Loucy (cell line): ENCODE results near the gene APOBEC4.

Source experiments
- H2AFZ ChIP-seq: fragments of 200-600 bp; sonication (generic); 2 replicates; pipeline ENCODE4 v1.6.0; 2016; ENCODE audit warnings: antibody characterized with exemption, mild to moderate bottlenecking, low read length, moderate library complexity
- H3F3A ChIP-seq: fragments of 200-600 bp; 2 replicates; pipeline ENCODE4 v1.6.0; 2016; ENCODE audit warnings: antibody characterized with exemption, low read depth, mild to moderate bottlenecking
- H3K27me3 ChIP-seq: fragments of 200-600 bp; sonication (generic); 2 replicates; pipeline ENCODE4 v1.6.1; 2014; ENCODE audit warnings: low read length, mild to moderate bottlenecking; ENCODE audit not compliant: insufficient read depth, poor library complexity, severe bottlenecking
- H3K36me3 ChIP-seq: fragments of 200-600 bp; sonication (generic); 2 replicates; pipeline ENCODE4 v1.6.1; 2016; ENCODE audit warnings: low read length; ENCODE audit not compliant: insufficient read depth
- H3K4me1 ChIP-seq: fragments of 200-600 bp; sonication (generic); 2 replicates; pipeline ENCODE4 v1.5.1; 2014; ENCODE audit warnings: low read length, mild to moderate bottlenecking; ENCODE audit not compliant: insufficient read depth, poor library complexity, severe bottlenecking
- H3K4me2 ChIP-seq: fragments of 200-600 bp; sonication (generic); 2 replicates; pipeline ENCODE4 v1.6.0; 2014; ENCODE audit warnings: antibody characterized with exemption, low read length, low read depth, mild to moderate bottlenecking; ENCODE audit not compliant: poor library complexity, severe bottlenecking
- H3K4me3 ChIP-seq: fragments of 200-600 bp; sonication (generic); 2 replicates; pipeline ENCODE4 v1.5.1; 2014; ENCODE audit warnings: low read length, mild to moderate bottlenecking, mixed read lengths; ENCODE audit not compliant: poor library complexity, severe bottlenecking
- H3K79me2 ChIP-seq: fragments of 200-600 bp; sonication (generic); 2 replicates; pipeline ENCODE4 v1.6.1; 2014; ENCODE audit warnings: low read length; ENCODE audit not compliant: insufficient read depth
- H3K9ac ChIP-seq: fragments of 200-600 bp; sonication (generic); 2 replicates; pipeline ENCODE4 v1.6.0; 2014; ENCODE audit warnings: mild to moderate bottlenecking, low read depth, low read length, moderate library complexity; ENCODE audit not compliant: poor library complexity, severe bottlenecking
- H3K9me2 ChIP-seq: fragments of 200-600 bp; sonication (generic); replicated peaks from 2 replicates; pipeline ENCODE4 v1.6.1; 2016; ENCODE audit warnings: low read depth, low read length, mixed read lengths
- H3K9me3 ChIP-seq: fragments of 200-600 bp; sonication (generic); 2 replicates; pipeline ENCODE4 v1.6.1; 2014; ENCODE audit warnings: mild to moderate bottlenecking, antibody characterized with exemption, low read length, low read depth; ENCODE audit not compliant: insufficient read depth
- H4K20me1 ChIP-seq: fragments of 200-600 bp; sonication (generic); 2 replicates; pipeline ENCODE4 v1.6.0; 2014; ENCODE audit warnings: antibody characterized with exemption, low read length, mild to moderate bottlenecking; ENCODE audit not compliant: insufficient read depth, poor library complexity, severe bottlenecking
- CTCF ChIP-seq: fragments of 200-600 bp; sonication (generic); conservative IDR thresholded peaks from 2 replicates; pipeline ENCODE4 v1.5.1; 2014; ENCODE audit warnings: mild to moderate bottlenecking, antibody characterized with exemption, low read length
- EZH2phosphoT487 ChIP-seq: fragments of 200-600 bp; IDR thresholded peaks from 2 replicates; pipeline ENCODE4 v1.6.1; 2018; ENCODE audit warnings: antibody characterized with exemption, mild to moderate bottlenecking, moderate library complexity, borderline replicate concordance

APOBEC4 gene

GRCh38 chr1:183633676-183634343 lies 19.3 kb downstream of the APOBEC4 start:
- no peak overlapping the region for H2AFZ ChIP-seq
- peaks cover 50% of the 10 kb centered on the region for H4K20me1 ChIP-seq
- peaks cover 5% of the 10 kb centered on the region for H3F3A ChIP-seq
- H3K79me2 ChIP-seq, result peaks cover 63% of the 10 kb centered on the region
- H3K4me3 ChIP-seq, result peak overlapping the region; percentile 84
- peaks cover 54% of the 10 kb centered on the region for H3K4me1 ChIP-seq
- peaks cover 8% of the 10 kb centered on the region for H3K27me3 ChIP-seq
- H3K9ac ChIP-seq, result peak overlapping the region; percentile 98
- H3K4me2 ChIP-seq, result peak overlapping the region; percentile 80
- no peaks in the 10 kb centered on the region for H3K9me2 ChIP-seq
- TF ChIP-seq CTCF (peak; percentile 59), EZH2phosphoT487 (no peak)
- H3K36me3 ChIP-seq, result peaks cover 22% of the 10 kb centered on the region
- H3K9me3 ChIP-seq, result no peaks in the 10 kb centered on the region

GRCh38 chr1:183632964-183633363 lies 20.2 kb downstream of the APOBEC4 start:
- H4K20me1 ChIP-seq, result peaks cover 56% of the 10 kb centered on the region
- peaks cover 5% of the 10 kb centered on the region for H3F3A ChIP-seq
- peak overlapping the region; percentile 84 for H3K4me3 ChIP-seq

GRCh38 chr1:183632114-183632513 lies 21.0 kb downstream of the APOBEC4 start:
- Histone ChIP-seq H3K4me1 (peaks cover 63% of the 10 kb centered on the region), H3K4me2 (peak overlapping the region; percentile 80), H3K27me3 (peaks cover 8% of the 10 kb centered on the region), H4K20me1 (peaks cover 63% of the 10 kb centered on the region), H3K9me3 (no peaks in the 10 kb centered on the region), H2AFZ (no peak overlapping the region), H3K9ac (peak overlapping the region; percentile 98), H3K36me3 (peaks cover 35% of the 10 kb centered on the region), H3F3A (peaks cover 8% of the 10 kb centered on the region), H3K79me2 (peaks cover 78% of the 10 kb centered on the region), H3K9me2 (no peaks in the 10 kb centered on the region), H3K4me3 (peak overlapping the region; percentile 84)
- TF ChIP-seq EZH2phosphoT487, result no peak
- no peak for TF ChIP-seq CTCF

More at GRCh38 chr1:183632964-183633363, 20.2 kb downstream of the APOBEC4 start:
- Histone ChIP-seq H3K36me3 (peaks cover 30% of the 10 kb centered on the region), H3K4me1 (peaks cover 61% of the 10 kb centered on the region), H3K27me3 (peaks cover 8% of the 10 kb centered on the region), H3K4me2 (peak overlapping the region; percentile 80), H2AFZ (no peak overlapping the region), H3K9me3 (no peaks in the 10 kb centered on the region), H3K79me2 (peaks cover 71% of the 10 kb centered on the region), H3K9me2 (no peaks in the 10 kb centered on the region), H3K9ac (peak overlapping the region; percentile 98)
- TF ChIP-seq EZH2phosphoT487 (no peak), CTCF (no peak)
